ENCODE measurements around the gene ZNF222. TPM values are rescaled to one million over a fixed set of nuclear protein-coding genes. Genes with fewer than 3 reads are reported as not detected.
A peak's percentile ranks its signal among the peaks of the same experiment; 100 is the strongest.

The ZNF222 gene
- polyA plus RNA-seq (2012; ENCODE audit: missing spikeins): 5.3 TPM

GRCh38 chr19:44025217-44025936 lies at the start of gene ZNF222:
TSS of gene ZNF222 (plus strand) at chr19:44025379. CDS start at chr19:44025437, 58 bp downstream.
- peak; percentile 58 for FAIRE-seq
- TF ChIP-seq POLR2AphosphoS5 (IDR thresholded peaks at IDR 0.05; ENCODE audit: low read depth, low read length) (no peak), POLR2A (IDR thresholded peaks at IDR 0.05; ENCODE audit: low read depth, low read length) (no peak), TAF1 (IDR thresholded peaks at IDR 0.05; ENCODE audit: borderline replicate concordance, low read depth, low read length) (no peak)
- DNase-seq (ENCODE audit: insufficient read length): peak; percentile 36

- no peak for FAIRE-seq
- no peak for DNase-seq (ENCODE audit: insufficient read length)
- TF ChIP-seq POLR2A (IDR thresholded peaks at IDR 0.05; ENCODE audit: low read depth, low read length): no peak
- no peak for TF ChIP-seq POLR2AphosphoS5 (IDR thresholded peaks at IDR 0.05; ENCODE audit: low read depth, low read length)
- no peak for TF ChIP-seq TAF1 (IDR thresholded peaks at IDR 0.05; ENCODE audit: borderline replicate concordance, low read depth, low read length)
Observed at GRCh38 chr19:43976732-43977131, 48.4 kb upstream of the ZNF222 start.

GRCh38 chr19:43983544-43983911 lies 41.7 kb upstream of the ZNF222 start:
- FAIRE-seq (peak; percentile 5), DNase-seq (ENCODE audit: insufficient read length) (no peak)
- TF ChIP-seq POLR2AphosphoS5 (IDR thresholded peaks at IDR 0.05; ENCODE audit: low read depth, low read length): no peak
- no peak for TF ChIP-seq POLR2A (IDR thresholded peaks at IDR 0.05; ENCODE audit: low read depth, low read length)
- no peak for TF ChIP-seq TAF1 (IDR thresholded peaks at IDR 0.05; ENCODE audit: borderline replicate concordance, low read depth, low read length)

- TF ChIP-seq TAF1 (IDR thresholded peaks at IDR 0.05; ENCODE audit: borderline replicate concordance, low read depth, low read length): peak; percentile 66
- peak; percentile 45; the same call in 1 of the 2 replicates for TF ChIP-seq POLR2A (IDR thresholded peaks at IDR 0.05; ENCODE audit: low read depth, low read length)
- TF ChIP-seq POLR2AphosphoS5 (IDR thresholded peaks at IDR 0.05; ENCODE audit: low read depth, low read length): no peak
- DNase-seq (ENCODE audit: insufficient read length): peak; percentile 44
- peak; percentile 90 for FAIRE-seq
Observed at GRCh38 chr19:43983912-43984686, 41.1 kb upstream of the ZNF222 start, which contains the start of gene ZNF155. TSS of gene ZNF155 (plus strand) at chr19:43984188. CDS start at chr19:43988544, 4,356 bp downstream.

- TF ChIP-seq POLR2AphosphoS5 (IDR thresholded peaks at IDR 0.05; ENCODE audit: low read depth, low read length): no peak
- no peak for TF ChIP-seq POLR2A (IDR thresholded peaks at IDR 0.05; ENCODE audit: low read depth, low read length)
- TF ChIP-seq TAF1 (IDR thresholded peaks at IDR 0.05; ENCODE audit: borderline replicate concordance, low read depth, low read length): no peak
- DNase-seq (ENCODE audit: insufficient read length) (peak; percentile 3), FAIRE-seq (no peak)
Observed at GRCh38 chr19:43984687-43985000, 40.5 kb upstream of the ZNF222 start.

GRCh38 chr19:43997631-43998290 lies 27.4 kb upstream of the ZNF222 start:
- FAIRE-seq (no peak), DNase-seq (ENCODE audit: insufficient read length) (no peak)
- TF ChIP-seq TAF1 (IDR thresholded peaks at IDR 0.05; ENCODE audit: borderline replicate concordance, low read depth, low read length): no peak
- TF ChIP-seq POLR2A (IDR thresholded peaks at IDR 0.05; ENCODE audit: low read depth, low read length): no peak
- no peak for TF ChIP-seq POLR2AphosphoS5 (IDR thresholded peaks at IDR 0.05; ENCODE audit: low read depth, low read length)

- TF ChIP-seq TAF1 (IDR thresholded peaks at IDR 0.05; ENCODE audit: borderline replicate concordance, low read depth, low read length) (no peak), POLR2AphosphoS5 (IDR thresholded peaks at IDR 0.05; ENCODE audit: low read depth, low read length) (no peak), POLR2A (IDR thresholded peaks at IDR 0.05; ENCODE audit: low read depth, low read length) (no peak)
- FAIRE-seq (no peak), DNase-seq (ENCODE audit: insufficient read length) (no peak)
Observed at GRCh38 chr19:44002212-44002565, 23.0 kb upstream of the ZNF222 start.

GRCh38 chr19:44002566-44003460 lies 22.4 kb upstream of the ZNF222 start, which contains the start of gene ZNF230:
TSS of gene ZNF230 (plus strand) at chr19:44002957. CDS start at chr19:44007079, 4,122 bp downstream.
- TF ChIP-seq POLR2AphosphoS5 (IDR thresholded peaks at IDR 0.05; ENCODE audit: low read depth, low read length) (peak; percentile 65; the same call in 1 of the 2 replicates), POLR2A (IDR thresholded peaks at IDR 0.05; ENCODE audit: low read depth, low read length) (peak; percentile 44; the same call in 1 of the 2 replicates), TAF1 (IDR thresholded peaks at IDR 0.05; ENCODE audit: borderline replicate concordance, low read depth, low read length) (no peak)
- DNase-seq (ENCODE audit: insufficient read length) (peak; percentile 62), FAIRE-seq (peak; percentile 96)

- FAIRE-seq: peak; percentile 73
- no peak for DNase-seq (ENCODE audit: insufficient read length)
- no peak for TF ChIP-seq TAF1 (IDR thresholded peaks at IDR 0.05; ENCODE audit: borderline replicate concordance, low read depth, low read length)
- TF ChIP-seq POLR2AphosphoS5 (IDR thresholded peaks at IDR 0.05; ENCODE audit: low read depth, low read length): no peak
- TF ChIP-seq POLR2A (IDR thresholded peaks at IDR 0.05; ENCODE audit: low read depth, low read length): no peak
Observed at GRCh38 chr19:44003461-44004009, 21.6 kb upstream of the ZNF222 start.

GRCh38 chr19:44005973-44006372 lies 19.2 kb upstream of the ZNF222 start:
- no peak for TF ChIP-seq POLR2A (IDR thresholded peaks at IDR 0.05; ENCODE audit: low read depth, low read length)
- TF ChIP-seq TAF1 (IDR thresholded peaks at IDR 0.05; ENCODE audit: borderline replicate concordance, low read depth, low read length): no peak
- no peak for TF ChIP-seq POLR2AphosphoS5 (IDR thresholded peaks at IDR 0.05; ENCODE audit: low read depth, low read length)
- FAIRE-seq: no peak
- no peak for DNase-seq (ENCODE audit: insufficient read length)

All from GM12892 (cell line).